Osteocyte (in vitro differentiated cells): ENCODE results near the gene TNS4. TPM values are rescaled to one million over a fixed set of nuclear protein-coding genes. Genes with fewer than 3 reads are reported as not detected.

ENCODE experiments used
- DNase-seq: peaks from one replicate; pipeline ENCODE4 v3.0.0; 2021; ENCODE audit warnings: mixed read lengths; ENCODE audit not compliant: unreplicated experiment; ENCODE audit errors: extremely low spot score
- H3K27ac Mint-ChIP-seq: one replicate; pipeline ENCODE4 v1.8.0; 2021; ENCODE audit warnings: mild to moderate bottlenecking, mixed read lengths; ENCODE audit not compliant: unreplicated experiment
- H3K27me3 Mint-ChIP-seq: one replicate; pipeline ENCODE4 v1.8.0; 2021; ENCODE audit warnings: mixed read lengths; ENCODE audit not compliant: unreplicated experiment
- H3K36me3 Mint-ChIP-seq: one replicate; pipeline ENCODE4 v1.8.0; 2021; ENCODE audit warnings: mixed read lengths; ENCODE audit not compliant: unreplicated experiment
- H3K4me1 Mint-ChIP-seq: one replicate; pipeline ENCODE4 v1.8.0; 2021; ENCODE audit warnings: mixed read lengths; ENCODE audit not compliant: unreplicated experiment
- H3K4me3 Mint-ChIP-seq: one replicate; pipeline ENCODE4 v1.8.0; 2021; ENCODE audit warnings: mild to moderate bottlenecking, moderate library complexity, mixed read lengths; ENCODE audit not compliant: unreplicated experiment
- H3K9me3 Mint-ChIP-seq: one replicate; pipeline ENCODE4 v1.8.0; 2021; ENCODE audit warnings: mixed read lengths; ENCODE audit not compliant: unreplicated experiment
- CTCF ChIP-seq: fragments of 200-600 bp; sonication (generic); IDR thresholded peaks from 2 replicates; pipeline ENCODE4 v1.5.0; 2021; ENCODE audit warnings: antibody characterized with exemption, mild to moderate bottlenecking, moderate library complexity
- total RNA-seq: library from RNA; stranded (reverse); gene quantifications from 2 replicates; pipeline ENCODE4 v1.2.1, GENCODE V29; 2021

TNS4 gene
- total RNA-seq, 1 donor from 2014 or later = 0.73 TPM

- Mint-ChIP-seq H3K9me3 (no peaks in the 10 kb centered on the region), H3K27me3 (no peaks in the 10 kb centered on the region), H3K36me3 (no peaks in the 10 kb centered on the region), H3K27ac (no peak overlapping the region), H3K4me1 (peaks cover 61% of the 10 kb centered on the region), H3K4me3 (no peak overlapping the region)
- TF ChIP-seq CTCF = no peak
- DNase-seq = no peak
Observed at GRCh38 chr17:40509626-40510327, 8.4 kb upstream of the TNS4 start.

GRCh38 chr17:40506786-40507185 lies 5.4 kb upstream of the TNS4 start:
- Mint-ChIP-seq H3K27ac (no peak overlapping the region), H3K9me3 (no peaks in the 10 kb centered on the region), H3K36me3 (no peaks in the 10 kb centered on the region), H3K4me3 (no peak overlapping the region), H3K4me1 (peaks cover 31% of the 10 kb centered on the region), H3K27me3 (no peaks in the 10 kb centered on the region)
- TF ChIP-seq CTCF = no peak
- DNase-seq = no peak

- Mint-ChIP-seq H3K27me3 (no peaks in the 10 kb centered on the region), H3K4me1 (peaks cover 33% of the 10 kb centered on the region), H3K4me3 (no peak overlapping the region), H3K27ac (no peak overlapping the region), H3K9me3 (no peaks in the 10 kb centered on the region), H3K36me3 (no peaks in the 10 kb centered on the region)
- TF ChIP-seq CTCF = no peak
- no peak for DNase-seq
Observed at GRCh38 chr17:40503154-40503553, 1.7 kb upstream of the TNS4 start.

- H3K9me3 Mint-ChIP-seq = no peaks in the 10 kb centered on the region
- no peak overlapping the region for H3K4me3 Mint-ChIP-seq
- TF ChIP-seq CTCF = no peak
- no peak overlapping the region for H3K27ac Mint-ChIP-seq
- H3K27me3 Mint-ChIP-seq = no peaks in the 10 kb centered on the region
- DNase-seq = no peak
- peaks cover 36% of the 10 kb centered on the region for H3K4me1 Mint-ChIP-seq
- H3K36me3 Mint-ChIP-seq = no peaks in the 10 kb centered on the region
Observed at GRCh38 chr17:40502716-40503115, 1.3 kb upstream of the TNS4 start.

- H3K27me3 Mint-ChIP-seq = no peaks in the 10 kb centered on the region
- H3K4me1 Mint-ChIP-seq = peaks cover 28% of the 10 kb centered on the region
- H3K27ac Mint-ChIP-seq = no peak overlapping the region
- H3K9me3 Mint-ChIP-seq = no peaks in the 10 kb centered on the region
- no peak for TF ChIP-seq CTCF
- no peak for DNase-seq
- no peaks in the 10 kb centered on the region for H3K36me3 Mint-ChIP-seq
- no peak overlapping the region for H3K4me3 Mint-ChIP-seq
Observed at GRCh38 chr17:40500709-40501108, 714 bp downstream of the TNS4 start.
